HCEC 1CT (cell line): ENCODE data around the gene F2RL1.
"Not testable (repeated sequence)": the region's sequence is repeated elsewhere in the genome, so short reads cannot be mapped to it uniquely, and the experiment has no call there.

Experiments
- DNase-seq: peaks from one replicate; pipeline ENCODE4 v3.0.0-alpha.2; 2017

The F2RL1 gene

GRCh38 chr5:76807296-76807695 lies 11.5 kb upstream of the F2RL1 start:
- DNase-seq, result peak; percentile 76

GRCh38 chr5:76808141-76808691 lies 10.6 kb upstream of the F2RL1 start:
- DNase-seq, result no peak

DNA sequence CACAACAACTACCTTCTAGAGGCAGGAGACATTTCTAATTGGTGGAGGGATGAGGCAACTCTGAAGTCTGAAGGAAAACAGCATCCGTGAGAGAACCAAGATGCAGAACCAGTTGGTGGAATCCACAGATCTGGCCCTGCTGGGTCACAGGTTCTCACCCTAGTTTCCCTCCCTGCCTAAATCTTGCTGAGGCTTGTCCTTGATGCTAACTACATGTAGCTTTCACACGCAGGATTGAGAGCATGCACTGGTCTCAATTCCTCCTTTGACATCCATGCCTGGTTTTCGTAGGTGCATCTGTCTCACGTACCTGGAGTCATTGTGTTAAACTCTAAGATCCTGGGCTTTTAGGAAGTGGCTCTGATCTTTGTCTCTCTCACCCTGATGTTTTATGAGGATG lies 9.7 kb upstream of the F2RL1 start:
- no peak for DNase-seq

GRCh38 chr5:76810236-76810635 lies 8.6 kb upstream of the F2RL1 start:
- no peak for DNase-seq

DNA sequence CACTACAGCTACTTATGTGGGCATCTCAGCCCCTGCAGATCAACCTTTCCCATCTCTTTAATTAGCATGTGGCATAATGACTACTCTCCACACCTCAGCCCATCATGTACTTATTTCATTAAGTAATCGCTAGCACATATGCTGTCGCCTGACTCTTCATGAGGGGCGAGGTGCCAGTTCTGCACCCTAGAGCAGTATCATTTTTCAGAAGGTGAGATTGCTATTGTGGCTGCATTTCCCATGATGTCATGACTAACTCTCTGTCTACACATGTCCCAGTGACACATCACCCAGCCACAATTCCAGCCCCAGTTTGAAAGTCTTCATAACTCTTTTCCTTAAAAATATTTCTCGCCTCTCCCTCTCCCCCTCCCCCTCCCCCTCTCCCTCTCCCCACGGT lies 7.6 kb upstream of the F2RL1 start:
- DNase-seq, result peak; percentile 62

GRCh38 chr5:76812209-76812608 lies 6.6 kb upstream of the F2RL1 start:
- DNase-seq, result not testable (repeated sequence)

DNA sequence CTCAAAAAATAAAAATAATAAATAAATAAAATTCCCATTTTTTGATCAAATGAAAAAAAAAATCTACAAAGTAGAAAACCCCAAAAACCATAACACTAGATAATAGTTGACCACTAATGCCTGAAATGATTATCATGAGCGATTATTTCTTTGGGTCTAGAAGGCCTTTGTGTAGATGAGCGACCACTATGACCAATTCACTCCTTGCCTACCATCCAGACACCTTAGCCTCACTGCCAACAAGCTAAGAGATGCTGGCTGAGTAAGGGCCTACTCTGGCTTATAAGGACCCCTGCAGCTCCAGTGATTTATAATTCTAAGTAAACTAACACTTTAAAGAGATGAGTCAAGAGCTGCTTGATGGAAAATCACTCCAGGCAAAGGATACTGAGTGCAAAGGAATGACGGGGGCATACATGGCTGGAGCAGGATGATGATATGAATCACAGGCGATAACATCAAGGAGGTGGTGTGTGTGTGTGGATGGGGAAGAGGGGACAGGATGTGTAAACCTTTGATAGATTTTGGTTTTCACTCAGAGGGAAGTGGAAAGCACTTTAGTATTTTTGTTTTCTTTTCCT lies 4.8 kb upstream of the F2RL1 start:
- peak; percentile 86 for DNase-seq

- no peak for DNase-seq
These were observed 2.6 kb upstream of the F2RL1 start for GRCh38 chr5:76816110-76816831.

- no peak for DNase-seq
These were observed 1.2 kb downstream of the F2RL1 start for GRCh38 chr5:76819851-76820525.

DNA sequence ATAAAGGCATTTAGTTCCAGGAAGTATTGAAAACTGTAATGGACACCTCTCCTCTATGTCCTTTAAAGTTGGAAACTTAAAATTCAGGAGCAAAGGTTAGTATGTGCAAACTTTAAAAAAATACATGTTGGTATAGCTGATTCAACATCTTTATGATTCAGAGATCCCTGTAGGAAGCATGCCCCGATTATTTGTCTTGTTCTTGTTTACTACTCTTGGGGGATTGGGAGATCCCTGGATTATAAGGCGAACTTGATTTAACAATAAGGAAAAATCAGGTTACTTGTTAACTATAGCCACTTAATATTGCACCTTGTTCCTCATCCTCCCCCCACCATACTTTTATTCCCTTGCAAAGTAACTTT lies 1.7 kb downstream of the F2RL1 start:
- no peak for DNase-seq

- DNase-seq, result no peak
These were observed 2.3 kb downstream of the F2RL1 start for GRCh38 chr5:76821136-76821535.

DNA sequence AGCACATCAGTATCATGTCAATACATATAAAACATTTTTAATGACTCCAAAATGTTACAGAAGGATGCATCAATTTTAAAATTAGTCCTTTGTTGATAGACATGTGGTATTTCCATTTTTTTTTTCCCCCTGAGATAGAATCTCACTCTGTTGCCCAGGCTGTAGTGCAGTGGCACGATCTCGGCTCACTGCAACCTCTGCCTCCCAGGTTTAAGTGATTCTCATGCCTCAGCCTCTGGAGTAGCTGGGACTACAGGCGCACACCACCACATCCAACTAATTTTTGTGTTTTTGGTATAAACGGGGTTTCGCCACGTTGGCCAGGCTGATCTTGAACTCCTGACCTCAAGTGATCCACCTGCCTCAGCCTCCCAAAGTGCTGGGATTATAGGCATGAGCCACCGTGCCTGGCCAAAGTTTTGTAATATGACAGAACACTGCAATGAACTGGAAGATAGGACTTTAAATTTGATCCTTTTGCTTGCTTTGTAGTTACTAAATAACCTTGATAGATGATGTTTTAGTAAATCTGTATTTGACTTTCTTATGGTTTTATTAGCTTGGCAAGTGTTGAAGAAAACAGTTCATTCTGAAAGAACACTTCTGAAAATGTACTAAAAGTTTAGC lies 3.4 kb downstream of the F2RL1 start:
- DNase-seq, result not testable (repeated sequence)

DNA sequence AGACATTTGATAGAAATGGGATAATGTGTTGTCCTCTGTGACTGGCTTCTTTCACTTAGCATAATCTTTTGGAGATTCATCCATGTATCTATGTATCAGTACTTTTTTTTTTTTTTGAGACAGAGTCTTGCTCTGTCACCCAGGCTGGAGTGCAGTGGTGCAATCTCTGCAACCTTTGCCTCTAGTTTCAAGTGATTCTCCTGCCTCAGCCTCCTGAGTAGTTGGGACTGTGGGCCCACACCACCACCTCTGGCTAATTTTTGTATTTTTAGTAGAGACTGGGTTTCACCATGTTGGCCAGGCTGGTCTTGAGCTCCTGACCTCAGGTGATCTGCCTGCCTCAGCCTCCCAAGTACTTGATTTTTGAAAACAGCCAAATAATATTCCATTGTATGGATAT lies 7.6 kb downstream of the F2RL1 start:
- DNase-seq, result not testable (repeated sequence)

DNA sequence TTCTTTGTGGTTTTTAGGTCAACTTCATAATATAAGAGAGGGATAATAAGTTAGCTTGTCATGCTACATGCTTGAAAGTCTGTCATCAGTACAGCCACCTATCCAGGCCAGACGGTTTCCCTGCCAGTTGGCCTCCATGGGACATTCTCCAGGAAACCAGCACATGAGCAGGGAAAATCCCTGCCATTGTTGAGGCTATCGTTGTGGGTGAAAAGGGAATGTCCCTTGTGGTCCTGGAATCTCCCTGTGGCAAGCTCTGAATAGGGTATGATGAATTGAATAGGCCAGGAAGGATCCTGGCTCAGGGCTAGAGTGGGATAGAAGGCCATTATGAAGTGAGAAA lies 12.3 kb downstream of the F2RL1 start:
- peak; percentile 44 for DNase-seq

GRCh38 chr5:76836181-76836580 lies 17.4 kb downstream of the F2RL1 start:
- DNase-seq, result peak; percentile 39

DNA sequence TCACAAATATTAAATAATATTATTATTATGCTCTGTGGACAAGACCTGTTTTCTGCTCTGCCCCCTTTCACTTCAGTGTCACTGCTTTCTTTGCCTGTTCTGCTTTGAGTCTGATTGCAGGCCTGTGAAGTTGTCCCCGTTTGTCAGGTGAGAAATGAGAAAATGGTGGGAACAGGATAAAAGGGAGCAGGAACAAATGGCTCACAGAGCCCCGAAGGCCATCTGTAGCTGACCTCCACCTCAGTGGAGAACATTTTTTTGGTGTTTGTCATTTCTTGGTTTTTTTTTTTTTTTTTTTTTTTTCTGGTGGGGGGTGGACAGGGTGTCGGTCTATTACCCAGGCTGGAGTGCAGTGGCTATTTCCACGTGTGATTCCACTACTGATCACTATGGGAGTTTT lies 17.8 kb downstream of the F2RL1 start:
- peak; percentile 18 for DNase-seq

GRCh38 chr5:76838481-76839261 lies 19.8 kb downstream of the F2RL1 start:
- DNase-seq, result peak; percentile 41

DNA sequence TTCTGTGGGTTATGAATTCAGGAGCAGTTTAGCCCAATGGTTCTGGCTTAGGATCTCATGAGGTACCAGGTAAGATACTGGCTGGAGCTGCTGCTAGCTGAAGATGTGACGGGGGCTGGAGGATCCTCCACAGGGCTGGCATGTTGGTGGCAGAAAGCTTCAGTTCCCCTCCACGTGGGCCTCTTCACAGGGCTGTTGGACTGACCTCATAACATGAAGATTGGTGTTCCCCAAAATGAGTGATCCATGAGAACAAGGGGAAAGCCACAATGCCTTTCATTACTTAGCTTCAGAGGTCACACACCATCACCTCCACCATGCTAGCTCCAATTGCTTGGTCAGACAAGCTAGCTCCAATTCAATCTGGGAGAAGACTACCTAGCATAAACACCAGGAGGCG lies 22.5 kb downstream of the F2RL1 start:
- no peak for DNase-seq

- DNase-seq, result no peak
These were observed 27.1 kb downstream of the F2RL1 start for GRCh38 chr5:76845890-76846289.

- DNase-seq, result no peak
These were observed 30.8 kb downstream of the F2RL1 start, which contains the start of gene S100Z for GRCh38 chr5:76849419-76850291. Gene S100Z (plus strand): TSS chr5:76850014. CDS start chr5:76875360, 25,346 bp downstream.

DNA sequence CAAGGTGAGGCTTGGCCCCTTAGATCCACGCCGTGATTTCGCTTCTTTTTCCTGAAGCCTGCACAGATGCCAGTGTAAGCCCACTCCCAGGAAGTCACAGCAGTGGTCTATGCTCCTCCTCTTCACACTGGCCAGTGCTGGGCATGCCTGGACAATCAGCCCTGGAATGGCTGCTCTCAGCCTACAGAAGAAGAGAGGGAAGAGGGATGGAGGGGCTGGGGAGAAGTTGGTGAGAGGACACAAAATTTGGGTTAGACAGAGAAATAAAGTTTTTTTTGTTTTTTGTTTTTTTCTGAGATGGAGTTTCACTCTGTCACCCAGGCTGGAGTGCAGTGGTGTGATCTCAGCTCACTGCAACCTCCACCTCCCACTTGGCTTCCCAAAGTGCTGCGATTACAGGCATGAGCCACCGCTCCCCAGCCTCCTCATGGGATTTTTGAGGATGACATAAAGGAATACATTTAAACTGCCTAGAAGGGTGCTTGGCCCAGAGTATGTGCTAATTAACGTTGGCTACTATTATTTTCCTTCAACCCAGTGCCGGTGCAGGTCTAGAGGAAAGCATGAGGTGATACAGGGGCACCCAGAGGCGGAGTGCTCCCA lies 31.8 kb downstream of the F2RL1 start:
- no peak for DNase-seq
